ENCODE data around the gene ATXN7.

ATXN7 gene

GRCh38 chr3:64019271-64019670, 155.6 kb downstream of the ATXN7 start:
- no peak for DNase-seq (ENCODE audit: low spot score)
- FAIRE-seq: no peak

- FAIRE-seq (no peak), DNase-seq (ENCODE audit: low spot score) (no peak)
Observed at GRCh38 chr3:64019879-64020278, 156.2 kb downstream of the ATXN7 start.

- DNase-seq (ENCODE audit: low spot score) (no peak), FAIRE-seq (no peak)
Observed at GRCh38 chr3:64021922-64022321, 158.3 kb downstream of the ATXN7 start.

GRCh38 chr3:64022451-64023186, 159.0 kb downstream of the ATXN7 start:
- no peak for DNase-seq (ENCODE audit: low spot score)
- FAIRE-seq: no peak

GRCh38 chr3:64023187-64023860, 159.7 kb downstream of the ATXN7 start, which contains the start of gene PSMD6:
Gene PSMD6, minus strand, starts transcription at chr3:64023494. Its CDS starts 75 bp downstream, at chr3:64023419.
- peak; percentile 44 for FAIRE-seq
- peak; percentile 94 for DNase-seq (ENCODE audit: low spot score)

GRCh38 chr3:64023861-64024223, 160.2 kb downstream of the ATXN7 start:
- DNase-seq (ENCODE audit: low spot score) (no peak), FAIRE-seq (no peak)

- FAIRE-seq (no peak), DNase-seq (ENCODE audit: low spot score) (no peak)
Observed at GRCh38 chr3:64026346-64026745, 162.7 kb downstream of the ATXN7 start.

- DNase-seq (ENCODE audit: low spot score): no peak
- no peak for FAIRE-seq
Observed at GRCh38 chr3:64027658-64028057, 164.0 kb downstream of the ATXN7 start.

GRCh38 chr3:64028754-64029153, 165.1 kb downstream of the ATXN7 start:
- FAIRE-seq (no peak), DNase-seq (ENCODE audit: low spot score) (no peak)

- FAIRE-seq: no peak
- no peak for DNase-seq (ENCODE audit: low spot score)
Observed at GRCh38 chr3:64029287-64029686, 165.6 kb downstream of the ATXN7 start.

GRCh38 chr3:64030741-64031140, 167.1 kb downstream of the ATXN7 start:
- peak; percentile 84 for DNase-seq (ENCODE audit: low spot score)
- FAIRE-seq: peak; percentile 96

GRCh38 chr3:64031540-64032508, 168.2 kb downstream of the ATXN7 start:
- FAIRE-seq (no peak), DNase-seq (ENCODE audit: low spot score) (no peak)

- DNase-seq (ENCODE audit: low spot score) (no peak), FAIRE-seq (no peak)
Observed at GRCh38 chr3:64033069-64033468, 169.4 kb downstream of the ATXN7 start.

GRCh38 chr3:64037084-64037483, 173.4 kb downstream of the ATXN7 start:
- no peak for FAIRE-seq
- no peak for DNase-seq (ENCODE audit: low spot score)

GRCh38 chr3:64038253-64038767, 174.6 kb downstream of the ATXN7 start:
- no peak for FAIRE-seq
- no peak for DNase-seq (ENCODE audit: low spot score)

GRCh38 chr3:64039332-64039731, 175.7 kb downstream of the ATXN7 start:
- DNase-seq (ENCODE audit: low spot score) (no peak), FAIRE-seq (no peak)

GRCh38 chr3:64039981-64040733, 176.5 kb downstream of the ATXN7 start:
- DNase-seq (ENCODE audit: low spot score) (no peak), FAIRE-seq (no peak)

GRCh38 chr3:64042952-64043351, 179.3 kb downstream of the ATXN7 start:
- FAIRE-seq (no peak), DNase-seq (ENCODE audit: low spot score) (no peak)

GRCh38 chr3:64046592-64046991, 182.9 kb downstream of the ATXN7 start:
- DNase-seq (ENCODE audit: low spot score): no peak
- FAIRE-seq: no peak

GRCh38 chr3:64046996-64047594, 183.4 kb downstream of the ATXN7 start:
- no peak for DNase-seq (ENCODE audit: low spot score)
- FAIRE-seq: no peak

Data from urothelium cell line (cell line).